GM19351 (cell line): ENCODE measurements around the gene GUCY1B1.
A peak's percentile ranks its signal among the peaks of the same experiment; 100 is the strongest.
"Not testable (repeated sequence)": the region's sequence is repeated elsewhere in the genome, so short reads cannot be mapped to it uniquely, and the experiment has no call there.

Experiments
- ATAC-seq: cut with Tn5 transposase; IDR thresholded peaks from one replicate; pipeline ENCODE4 v1.9.1; 2021; ENCODE audit warnings: mild to moderate bottlenecking, moderate library complexity; ENCODE audit not compliant: unreplicated experiment

GUCY1B1 gene

GRCh38 chr4:155761916-155762315 is 3.1 kb downstream of the GUCY1B1 start:
- ATAC-seq: no peak

GRCh38 chr4:155762334-155762733 is 3.5 kb downstream of the GUCY1B1 start:
- no peak for ATAC-seq

GRCh38 chr4:155763551-155763950 is 4.7 kb downstream of the GUCY1B1 start:
- no peak for ATAC-seq

DNA sequence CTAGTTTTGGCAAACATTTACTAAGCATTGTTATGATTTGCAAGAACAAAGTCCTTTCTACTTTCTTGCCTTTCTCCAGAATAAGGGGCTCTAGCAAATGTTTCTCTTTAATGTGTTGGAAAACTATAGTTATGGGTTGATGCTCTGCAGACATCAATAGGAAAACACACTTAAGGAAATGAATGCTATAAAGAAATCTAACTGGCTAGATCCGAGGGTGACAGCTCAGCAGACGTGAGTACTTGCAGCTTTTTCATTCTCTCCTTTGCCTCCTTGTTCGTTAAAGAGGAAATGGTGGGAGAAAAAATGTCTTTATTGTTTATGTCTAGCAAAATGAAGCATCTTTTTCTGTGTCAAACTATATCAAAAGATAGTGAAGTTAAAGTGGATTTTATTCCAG is 6.3 kb downstream of the GUCY1B1 start:
- no peak for ATAC-seq

GRCh38 chr4:155766622-155767021 is 7.8 kb downstream of the GUCY1B1 start:
- ATAC-seq: no peak

- ATAC-seq: no peak
These were observed 9.5 kb downstream of the GUCY1B1 start for GRCh38 chr4:155768370-155768769.

DNA sequence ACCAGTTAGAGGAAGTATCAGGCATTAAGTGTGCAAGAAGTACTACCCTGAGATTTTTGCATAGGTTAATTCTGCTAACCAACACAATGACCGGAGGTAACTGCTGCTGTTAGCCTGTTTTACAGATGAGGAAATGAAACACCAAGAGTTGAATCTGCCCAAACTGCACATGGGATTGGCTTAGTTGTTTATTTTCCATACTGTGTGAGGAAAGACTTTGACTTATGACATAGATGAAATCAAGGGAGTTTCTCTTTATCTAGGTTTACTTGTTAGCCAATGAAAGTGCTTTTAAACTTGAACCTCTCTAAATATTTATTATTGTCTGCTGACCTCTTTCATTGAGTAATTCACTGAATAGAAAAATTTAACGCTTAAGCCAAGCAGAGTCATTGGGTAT is 10.3 kb downstream of the GUCY1B1 start:
- peak; percentile 81 for ATAC-seq

- no peak for ATAC-seq
These were observed 13.8 kb downstream of the GUCY1B1 start for GRCh38 chr4:155772459-155773195.

GRCh38 chr4:155773196-155773800 is 14.5 kb downstream of the GUCY1B1 start:
- ATAC-seq: no peak

GRCh38 chr4:155774033-155774432 is 15.2 kb downstream of the GUCY1B1 start:
- no peak for ATAC-seq

DNA sequence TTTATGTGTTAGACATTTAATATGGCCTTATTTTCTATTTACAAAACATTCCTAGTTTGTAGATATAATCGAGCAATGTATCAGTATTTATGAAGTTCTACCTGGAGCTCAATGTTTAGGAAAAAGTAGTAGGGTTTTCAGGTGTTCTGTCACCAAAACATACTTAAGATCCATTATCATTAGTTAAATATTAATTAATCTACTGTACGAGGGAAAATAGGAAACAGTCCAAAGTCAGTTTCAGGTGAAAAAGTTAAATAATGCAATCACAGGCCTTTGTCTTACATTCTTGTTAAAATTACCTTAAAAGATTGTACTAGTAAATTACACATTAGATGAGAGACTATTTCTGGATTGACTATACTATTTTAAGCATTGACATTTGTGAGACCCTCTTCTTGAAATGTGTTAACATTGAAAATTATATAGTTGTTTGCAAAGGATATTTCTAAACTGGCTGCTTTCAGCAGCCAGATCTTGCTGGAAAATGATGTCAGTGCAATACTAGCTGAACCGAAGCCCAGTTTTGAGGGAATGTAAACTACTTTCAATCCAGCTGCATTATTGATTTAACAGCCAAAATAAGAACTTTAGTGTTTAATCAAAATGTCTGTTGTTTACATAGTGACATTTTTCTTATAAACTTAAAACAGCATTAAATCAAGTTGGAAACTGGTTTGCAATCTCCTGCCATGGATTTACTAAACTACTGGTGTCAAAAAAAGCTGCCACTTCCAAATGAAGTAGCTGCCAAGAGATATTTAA is 19.3 kb downstream of the GUCY1B1 start:
- no peak for ATAC-seq

DNA sequence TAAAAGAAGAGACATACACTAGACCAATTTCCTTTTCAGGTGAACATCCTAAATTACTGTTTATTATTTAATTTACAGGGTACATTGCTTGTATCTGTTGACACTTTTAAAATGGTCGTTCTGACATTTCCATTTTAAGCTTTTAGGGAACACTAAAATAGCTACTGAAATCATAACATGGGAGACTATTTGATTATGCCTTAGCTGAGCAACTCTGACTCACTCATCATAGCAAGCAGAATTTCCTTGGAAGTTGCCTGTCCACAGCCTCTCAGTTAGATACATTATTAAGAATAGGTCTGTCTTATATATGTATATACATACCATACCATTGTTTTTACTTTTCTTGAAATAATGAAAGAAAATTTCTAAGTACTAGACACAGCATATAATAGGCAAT is 22.0 kb downstream of the GUCY1B1 start:
- no peak for ATAC-seq

DNA sequence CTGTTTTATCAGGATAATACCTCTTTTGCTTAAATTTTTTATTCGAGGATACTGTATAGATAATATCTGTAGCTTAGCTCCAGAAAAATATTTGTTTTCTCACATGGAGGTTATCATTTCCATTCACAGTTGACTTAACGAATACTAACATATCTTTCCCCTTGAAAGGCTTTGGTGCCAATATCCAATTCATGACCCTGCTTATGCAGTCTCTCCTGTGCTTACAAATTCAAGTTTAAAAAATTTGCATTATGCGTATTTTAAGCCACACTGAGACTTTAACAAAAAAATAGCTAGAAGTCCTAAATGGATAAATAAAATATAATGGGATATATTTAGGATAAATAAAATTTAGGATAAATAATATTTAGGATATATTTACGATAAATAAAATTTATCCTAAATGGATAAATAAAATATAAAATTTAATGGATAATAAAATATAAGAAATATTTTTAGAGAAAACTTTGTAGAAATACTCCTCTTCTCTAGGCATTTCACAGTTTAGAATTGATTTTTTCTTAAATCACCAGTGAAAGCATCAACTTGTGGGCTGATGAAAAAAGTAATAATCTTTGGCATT is 22.5 kb downstream of the GUCY1B1 start:
- no peak for ATAC-seq

- no peak for ATAC-seq
These were observed 25.8 kb downstream of the GUCY1B1 start for GRCh38 chr4:155784637-155785036.

DNA sequence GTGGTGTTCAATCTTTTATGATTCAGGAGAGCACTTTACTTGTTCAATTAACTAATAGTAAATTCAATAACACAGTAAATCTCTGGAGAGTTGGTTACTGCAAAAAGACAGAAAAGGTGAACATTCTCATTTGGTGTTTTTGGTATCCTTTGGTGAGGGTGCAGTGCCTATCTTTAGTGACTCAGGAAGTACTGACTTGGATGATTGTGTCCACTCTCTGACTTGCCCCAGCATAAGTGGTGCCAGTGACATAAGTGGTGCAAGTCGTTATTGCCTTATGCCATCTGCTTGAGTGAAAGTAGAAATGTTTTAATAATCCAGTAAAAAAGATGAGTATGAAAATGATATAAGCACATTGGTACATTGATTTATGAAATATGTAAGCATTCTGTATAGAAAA is 27.0 kb downstream of the GUCY1B1 start:
- no peak for ATAC-seq

- peak; percentile 97 for ATAC-seq
These were observed 28.4 kb downstream of the GUCY1B1 start for GRCh38 chr4:155787113-155787710.

DNA sequence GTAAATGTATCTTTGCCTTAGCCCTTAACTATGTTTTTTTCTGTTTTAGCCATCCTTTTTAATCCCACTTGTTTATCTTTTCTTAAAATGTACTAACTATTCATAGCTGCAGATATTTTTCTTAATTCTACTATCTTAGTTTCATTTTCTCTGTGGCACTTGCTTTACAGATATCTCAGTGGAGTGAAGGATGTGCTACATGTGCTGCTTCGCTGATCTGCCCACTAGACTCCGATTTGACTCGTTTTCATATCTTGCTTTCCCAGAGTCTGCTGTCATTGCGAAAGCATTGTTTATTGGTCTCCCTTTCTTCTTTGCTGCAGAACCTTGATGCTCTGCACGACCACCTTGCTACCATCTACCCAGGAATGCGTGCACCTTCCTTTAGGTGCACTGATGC is 30.6 kb downstream of the GUCY1B1 start:
- ATAC-seq: peak; percentile 63

DNA sequence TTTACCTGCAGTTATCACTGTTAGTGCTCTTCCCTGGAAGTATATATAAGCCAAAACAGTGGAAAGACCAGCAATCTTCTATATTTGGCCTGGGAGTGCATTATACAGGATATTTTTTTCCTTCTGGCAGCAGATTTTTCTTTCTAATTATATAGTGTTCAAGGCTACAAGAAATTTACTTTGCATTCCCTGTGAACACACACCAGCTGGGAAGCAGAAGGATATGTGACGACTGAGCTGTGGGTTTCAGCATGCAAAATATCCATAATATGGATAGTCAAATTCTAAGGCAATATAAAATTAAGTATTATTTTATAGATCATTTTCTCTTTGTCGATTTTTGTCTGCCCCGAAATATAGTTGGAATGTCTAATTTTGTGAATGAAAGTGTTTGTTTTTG is 31.2 kb downstream of the GUCY1B1 start:
- no peak for ATAC-seq

DNA sequence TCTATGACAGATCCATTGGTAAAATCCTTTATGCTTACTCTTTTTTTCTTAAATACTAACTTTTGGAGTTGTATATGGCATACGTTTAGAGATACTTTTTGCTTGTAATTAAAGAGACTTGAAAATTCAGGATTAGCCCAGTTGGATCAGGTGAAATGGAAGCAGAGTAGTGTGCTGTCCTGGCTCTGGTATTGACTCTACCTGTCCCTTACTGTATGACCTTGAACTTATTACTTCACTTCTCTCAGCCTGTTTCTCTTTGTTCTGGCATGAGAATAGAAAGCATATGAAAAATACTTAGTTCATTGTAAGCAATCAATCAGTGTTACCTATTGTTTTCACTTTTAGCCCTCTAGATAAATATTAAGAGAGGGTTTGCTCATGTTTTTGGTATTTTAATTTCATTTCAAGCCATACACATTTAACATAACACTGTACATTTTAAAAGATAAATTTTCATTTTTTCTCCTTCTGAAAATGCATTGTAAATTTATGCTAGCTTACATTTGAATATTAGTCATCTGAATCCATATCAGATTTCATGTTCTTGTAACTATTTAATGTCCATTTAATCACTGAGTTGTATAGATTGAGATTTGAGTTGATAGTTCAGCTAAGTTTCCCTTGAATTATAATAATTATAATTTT is 35.9 kb downstream of the GUCY1B1 start:
- ATAC-seq: no peak

DNA sequence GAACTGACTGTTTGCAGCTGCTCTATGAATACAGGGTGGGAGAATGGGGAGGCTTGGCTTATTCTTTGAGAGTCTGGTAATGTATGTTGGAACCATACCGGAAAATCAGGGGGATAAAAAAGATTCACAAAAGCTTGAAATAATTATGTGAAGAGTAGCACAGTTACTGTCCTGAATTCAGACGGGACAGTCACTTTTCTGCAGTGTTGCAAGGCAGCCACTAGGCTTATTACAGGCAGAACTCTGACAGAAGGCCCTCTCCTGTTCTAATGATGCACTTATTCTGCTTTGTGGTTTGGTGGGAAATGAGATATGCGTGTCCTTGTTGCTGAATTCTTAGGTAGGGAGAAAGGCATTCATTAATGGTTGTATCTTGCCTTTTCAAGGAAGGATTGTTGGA is 37.2 kb downstream of the GUCY1B1 start:
- peak; percentile 99 for ATAC-seq

DNA sequence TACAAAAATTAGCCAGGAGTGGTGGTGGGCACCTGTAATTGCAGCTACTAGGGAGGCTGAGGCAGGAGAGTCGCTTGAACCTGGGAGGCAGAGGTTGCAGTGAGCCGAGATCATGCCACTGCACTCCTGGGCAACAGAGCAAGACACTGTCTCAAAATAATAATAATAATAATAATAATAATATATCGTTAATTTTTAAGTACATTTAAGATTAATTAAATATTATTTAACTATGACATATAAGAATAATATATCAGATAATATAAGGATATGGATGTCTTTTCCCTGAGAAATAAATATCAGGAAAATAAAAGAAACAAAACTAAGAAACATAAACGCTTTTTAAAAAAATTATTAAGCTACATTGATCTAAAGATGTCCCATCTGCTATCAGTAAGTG is 38.8 kb downstream of the GUCY1B1 start:
- not testable (repeated sequence) for ATAC-seq
